ENCODE data around the gene CUEDC1. TPM values are rescaled to one million over a fixed set of nuclear protein-coding genes. Genes with fewer than 3 reads are reported as not detected.

Gene CUEDC1
- total RNA-seq, 4 donors from 2014 or later = 20.2 to 27.3 (median 24.6) TPM

- no peaks in the 10 kb centered on the region for H3K9me3 ChIP-seq
- no peaks in the 10 kb centered on the region for H3K36me3 ChIP-seq
- no peaks in the 10 kb centered on the region for H3K27me3 ChIP-seq
- intact Hi-C loops (cut with DNase I; ENCODE audit: low total_unique reads) = no loop called here
- H3K27ac ChIP-seq = peak overlapping the region; percentile 86 to 91 (median 88)
- TF ChIP-seq EP300 (IDR thresholded peaks at IDR 0.05; ENCODE audit: low read depth) (no peak), POLR2A (IDR thresholded peaks at IDR 0.05) (no peak), POLR2AphosphoS5 (IDR thresholded peaks at IDR 0.05) (no peak)
- TF ChIP-seq, protein P1, sequence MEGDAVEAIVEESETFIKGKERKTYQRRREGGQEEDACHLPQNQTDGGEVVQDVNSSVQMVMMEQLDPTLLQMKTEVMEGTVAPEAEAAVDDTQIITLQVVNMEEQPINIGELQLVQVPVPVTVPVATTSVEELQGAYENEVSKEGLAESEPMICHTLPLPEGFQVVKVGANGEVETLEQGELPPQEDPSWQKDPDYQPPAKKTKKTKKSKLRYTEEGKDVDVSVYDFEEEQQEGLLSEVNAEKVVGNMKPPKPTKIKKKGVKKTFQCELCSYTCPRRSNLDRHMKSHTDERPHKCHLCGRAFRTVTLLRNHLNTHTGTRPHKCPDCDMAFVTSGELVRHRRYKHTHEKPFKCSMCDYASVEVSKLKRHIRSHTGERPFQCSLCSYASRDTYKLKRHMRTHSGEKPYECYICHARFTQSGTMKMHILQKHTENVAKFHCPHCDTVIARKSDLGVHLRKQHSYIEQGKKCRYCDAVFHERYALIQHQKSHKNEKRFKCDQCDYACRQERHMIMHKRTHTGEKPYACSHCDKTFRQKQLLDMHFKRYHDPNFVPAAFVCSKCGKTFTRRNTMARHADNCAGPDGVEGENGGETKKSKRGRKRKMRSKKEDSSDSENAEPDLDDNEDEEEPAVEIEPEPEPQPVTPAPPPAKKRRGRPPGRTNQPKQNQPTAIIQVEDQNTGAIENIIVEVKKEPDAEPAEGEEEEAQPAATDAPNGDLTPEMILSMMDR (IDR thresholded peaks at IDR 0.05) = no peak
- DNase-seq = no peak
- WGBS, 2 donors (ENCODE audit: low coverage in 1 of 2) = 72 to 79% methylated on average over 8 to 19 of the region's 19 CpGs
- in situ Hi-C loops (cut with MboI; ENCODE audit: low pct_ligation_motif_present in 1 of 4, low pct_unique_long_range_greater_than_20kb in 1 of 4, low sequenced_read_pairs in 3 of 4) = no loop called here
- peaks cover 49 to 88% (median 68%) of the 10 kb centered on the region in 4 donors for H3K4me1 ChIP-seq
- no peak overlapping the region for H3K4me3 ChIP-seq
Observed at GRCh38 chr17:57915985-57916757, 39.0 kb downstream of the CUEDC1 start.

GRCh38 chr17:57915544-57915943 is 39.7 kb downstream of the CUEDC1 start:
- no peaks in the 10 kb centered on the region for H3K36me3 ChIP-seq
- H3K4me3 ChIP-seq = no peak overlapping the region
- peaks cover 44 to 86% (median 63%) of the 10 kb centered on the region in 4 donors for H3K4me1 ChIP-seq
- in situ Hi-C loops (cut with MboI; ENCODE audit: low pct_ligation_motif_present in 1 of 4, low pct_unique_long_range_greater_than_20kb in 1 of 4, low sequenced_read_pairs in 3 of 4) = no loop called here
- WGBS, 2 donors (ENCODE audit: low coverage in 1 of 2) = 40 to 67% methylated on average over 1 to 9 of the region's 9 CpGs
- TF ChIP-seq EP300 (IDR thresholded peaks at IDR 0.05; ENCODE audit: low read depth) (no peak), POLR2A (IDR thresholded peaks at IDR 0.05) (no peak), POLR2AphosphoS5 (IDR thresholded peaks at IDR 0.05) (no peak)
- TF ChIP-seq, protein P1 (IDR thresholded peaks at IDR 0.05) = no peak
- intact Hi-C loops (cut with DNase I; ENCODE audit: low total_unique reads) = no loop called here
- DNase-seq = no peak
- H3K27ac ChIP-seq = peak overlapping the region; percentile 86 to 91 (median 88)
- no peaks in the 10 kb centered on the region for H3K9me3 ChIP-seq
- no peaks in the 10 kb centered on the region for H3K27me3 ChIP-seq

- H3K27me3 ChIP-seq = no peaks in the 10 kb centered on the region
- in situ Hi-C loops (cut with MboI; ENCODE audit: low pct_ligation_motif_present in 1 of 4, low pct_unique_long_range_greater_than_20kb in 1 of 4, low sequenced_read_pairs in 3 of 4) = no loop called here
- peaks cover 44 to 95% (median 58%) of the 10 kb centered on the region in 4 donors for H3K4me1 ChIP-seq
- H3K4me3 ChIP-seq = no peak overlapping the region
- H3K9me3 ChIP-seq = no peaks in the 10 kb centered on the region
- intact Hi-C loops (cut with DNase I; ENCODE audit: low total_unique reads) = no loop called here
- DNase-seq = no peak
- WGBS, 2 donors (ENCODE audit: low coverage in 1 of 2) = 64 to 72% methylated on average over 3 to 5 of the region's 5 CpGs
- TF ChIP-seq, protein P1 (IDR thresholded peaks at IDR 0.05) = no peak
- TF ChIP-seq EP300 (IDR thresholded peaks at IDR 0.05; ENCODE audit: low read depth) (no peak), POLR2AphosphoS5 (IDR thresholded peaks at IDR 0.05) (no peak), POLR2A (IDR thresholded peaks at IDR 0.05) (no peak)
- peak overlapping the region; percentile 86 to 91 (median 88) for H3K27ac ChIP-seq
- no peaks in the 10 kb centered on the region for H3K36me3 ChIP-seq
Observed at GRCh38 chr17:57914273-57915142, 40.7 kb downstream of the CUEDC1 start.

Data from transverse colon (tissue), 4 donors.